ENCODE data around the gene RPUSD1. TPM values are rescaled to one million over a fixed set of nuclear protein-coding genes. Genes with fewer than 3 reads are reported as not detected.

RPUSD1 gene
- total and polyA plus RNA-seq, 2 donors (not counting 3 experiments of a cell fraction or from before 2014, with no cell fraction given), result 46.2 to 55.8 TPM

- CTCF ChIA-PET, result no interaction called here
- Histone ChIP-seq H3K27me3 (ENCODE audit: control insufficient read depth in 2 of 2, insufficient read depth in 2 of 2, low read length in 2 of 2) (peaks cover 6 to 7% of the 10 kb centered on the region in 2 experiments), H3K79me2 (ENCODE audit: control insufficient read depth, insufficient read depth, low read length) (no peaks in the 10 kb centered on the region), H3K4me3 (replicated peaks in 1 of 3; ENCODE audit: insufficient read depth in 1 of 3, low read depth in 1 of 3, low read length in 3 of 3) (no peak overlapping the region), H4K20me1 (replicated peaks; ENCODE audit: control insufficient read depth, extremely low read depth, insufficient read depth, low read length) (no peaks in the 10 kb centered on the region), H3K27ac (ENCODE audit: insufficient read depth, low read depth, low read length) (no peak overlapping the region), H3K4me1 (ENCODE audit: control insufficient read depth, extremely low read depth, insufficient read depth, low read length) (no peaks in the 10 kb centered on the region), H3K36me3 (ENCODE audit: control insufficient read depth in 2 of 2, extremely low read depth in 1 of 2, insufficient read depth in 2 of 2, low read length in 2 of 2) (no peaks in the 10 kb centered on the region), H3K9me3 (replicated peaks; ENCODE audit: control insufficient read depth, insufficient read depth, low read length) (no peaks in the 10 kb centered on the region), H2AFZ (ENCODE audit: low read depth, low read length) (no peak overlapping the region), H3K9me1 (replicated peaks; ENCODE audit: control insufficient read depth, extremely low read depth, insufficient read depth, low read length) (no peaks in the 10 kb centered on the region), H3K9ac (replicated peaks; ENCODE audit: extremely low read depth, insufficient read depth, low read length) (no peak overlapping the region), H3K4me2 (ENCODE audit: insufficient read depth, low read length) (no peak overlapping the region)
- POLR2A ChIA-PET, result no interaction called here
- intact Hi-C loops (cut with micrococcal nuclease), result no loop called here
- dilution Hi-C loops (cut with MboI; ENCODE audit: extremely low pct_ligation_motif_present, low sequenced_read_pairs), result no loop called here
- no TSS peak for BruUV-seq (replicated peaks)
- FAIRE-seq (no peak), DNase-seq (ENCODE audit: low read depth, low spot score) (no peak)
- TF ChIP-seq GATA2 (IDR thresholded peaks at IDR 0.05; ENCODE audit: insufficient read depth, insufficient read length, low read depth, low read length) (no peak), JUN (IDR thresholded peaks at IDR 0.05; ENCODE audit: borderline replicate concordance, insufficient read depth, insufficient read length, low read depth) (no peak), MAX (IDR thresholded peaks at IDR 0.05; ENCODE audit: insufficient read depth, insufficient read length) (no peak), EZH2 (IDR thresholded peaks at IDR 0.05; ENCODE audit: borderline replicate concordance, low read depth, low read length, severe bottlenecking) (no peak), POLR2A (IDR thresholded peaks at IDR 0.05; ENCODE audit: low read depth, low read length) (no peak), MYC (IDR thresholded peaks at IDR 0.05; ENCODE audit: low read depth, low read length) (no peak), POLR2AphosphoS5 (IDR thresholded peaks at IDR 0.05; ENCODE audit: insufficient read depth, low read depth, low read length) (no peak), CTCF (IDR thresholded peaks at IDR 0.05; ENCODE audit: extremely low read depth in 1 of 2, insufficient read depth in 1 of 2, low read depth in 1 of 2, low read length in 2 of 2) (no peak), FOS (IDR thresholded peaks at IDR 0.05; ENCODE audit: borderline replicate concordance, insufficient read depth, low read length) (no peak)
Measured at GRCh38 chr16:795580-796229, 7.5 kb upstream of the RPUSD1 start.
